Glomerular visceral epithelial cell (primary cell): ENCODE measurements around the gene VWA8.
A peak's percentile ranks its signal among the peaks of the same experiment; 100 is the strongest.
"Not testable (repeated sequence)": the region's sequence is repeated elsewhere in the genome, so short reads cannot be mapped to it uniquely, and the experiment has no call there.

ENCODE experiments used
- DNase-seq: peaks from one replicate; pipeline ENCODE4 v3.0.0-alpha.2; 2016; ENCODE audit errors: extremely low spot score

VWA8 gene

GRCh38 chr13:41647699-41648313 lies 313.1 kb downstream of the VWA8 start:
- not testable (repeated sequence) for DNase-seq

- DNase-seq = peak; percentile 14
Measured at GRCh38 chr13:41645331-41645730, 315.6 kb downstream of the VWA8 start.

GRCh38 chr13:41644742-41645141 lies 316.2 kb downstream of the VWA8 start:
- DNase-seq = no peak

GRCh38 chr13:41643507-41643906 lies 317.4 kb downstream of the VWA8 start:
- no peak for DNase-seq

GRCh38 chr13:41641961-41642360 lies 318.9 kb downstream of the VWA8 start:
- no peak for DNase-seq

- DNase-seq = no peak
Measured at GRCh38 chr13:41641429-41641828, 319.5 kb downstream of the VWA8 start.

GRCh38 chr13:41639955-41640780 lies 320.7 kb downstream of the VWA8 start:
- DNase-seq = no peak

- DNase-seq = no peak
Measured at GRCh38 chr13:41639237-41639904, 321.5 kb downstream of the VWA8 start.

GRCh38 chr13:41637586-41637985 lies 323.3 kb downstream of the VWA8 start:
- no peak for DNase-seq

- DNase-seq = not testable (repeated sequence)
Measured at GRCh38 chr13:41637032-41637431, 323.9 kb downstream of the VWA8 start.

GRCh38 chr13:41636590-41636989 lies 324.3 kb downstream of the VWA8 start:
- DNase-seq = not testable (repeated sequence)

GRCh38 chr13:41634407-41634806 lies 326.5 kb downstream of the VWA8 start:
- no peak for DNase-seq

GRCh38 chr13:41633776-41634175 lies 327.1 kb downstream of the VWA8 start:
- no peak for DNase-seq

GRCh38 chr13:41631296-41631965 lies 329.5 kb downstream of the VWA8 start:
- no peak for DNase-seq

- DNase-seq = no peak
Measured at GRCh38 chr13:41627425-41627824, 333.5 kb downstream of the VWA8 start.

- no peak for DNase-seq
Measured at GRCh38 chr13:41624041-41624440, 336.9 kb downstream of the VWA8 start.

- DNase-seq = no peak
Measured at GRCh38 chr13:41622432-41623429, 338.2 kb downstream of the VWA8 start.

GRCh38 chr13:41621716-41622431 lies 339.0 kb downstream of the VWA8 start:
- no peak for DNase-seq

- not testable (repeated sequence) for DNase-seq
Measured at GRCh38 chr13:41617633-41618032, 343.3 kb downstream of the VWA8 start.

GRCh38 chr13:41616151-41616550 lies 344.8 kb downstream of the VWA8 start:
- no peak for DNase-seq
